Common myeloid progenitor, CD34-positive (primary cell): ENCODE data around the gene GNPAT.

Experiments
- CTCF ChIA-PET: fragments of 350-600 bp; sonication (Branson Sonifier 250); formaldehyde crosslinking; loops from one replicate; lab custom pipeline; 2021; ENCODE audit warnings: antibody characterized with exemption; lab: Charles Lee
- POLR2A ChIA-PET: fragments of 350-600 bp; sonication (Branson Sonifier 250); formaldehyde crosslinking; loops from one replicate; lab custom pipeline; 2021; ENCODE audit warnings: antibody characterized with exemption; lab: Charles Lee
- DNase-seq, 3 donors: peaks; one replicate each; pipeline versions ENCODE4 v3.0.0 to v3.0.0-alpha.2; 2013
- H3K27ac ChIP-seq, 2 experiments: 1 replicate in 1 of 2; 2 replicates in 1 of 2; pipeline ENCODE4 v1.7.0; 2013; ENCODE audit warnings: inconsistent platforms in 2 of 2, low read length in 2 of 2, mild to moderate bottlenecking in 2 of 2, low read depth in 1 of 2, moderate library complexity in 1 of 2; ENCODE audit not compliant: severe bottlenecking in 2 of 2, insufficient read depth in 1 of 2, poor library complexity in 1 of 2
- H3K27me3 ChIP-seq, 5 experiments: replicated peaks in 2 of 5; 1 replicate in 3 of 5; 2 replicates in 2 of 5; pipeline versions ENCODE4 v1.6.1 to v1.7.0; 2013; ENCODE audit warnings: low read length in 4 of 5, mild to moderate bottlenecking in 2 of 5, moderate library complexity in 2 of 5, inconsistent platforms in 1 of 5; ENCODE audit not compliant: insufficient read depth in 5 of 5, control insufficient read depth in 4 of 5
- H3K36me3 ChIP-seq, 4 experiments: 1 replicate in 2 of 4; 2 replicates in 2 of 4; pipeline versions ENCODE4 v1.6.1 to v1.7.0; 2013; ENCODE audit warnings: low read length in 3 of 4, control low read depth in 1 of 4, mild to moderate bottlenecking in 1 of 4; ENCODE audit not compliant: control insufficient read depth in 4 of 4, insufficient read depth in 4 of 4
- H3K4me1 ChIP-seq, 4 experiments: 1 replicate in 3 of 4; 2 replicates in 1 of 4; pipeline versions ENCODE4 v1.6.1 to v1.7.1; 2013; ENCODE audit warnings: low read length in 3 of 4, mild to moderate bottlenecking in 3 of 4, control low read depth in 1 of 4, inconsistent platforms in 1 of 4, moderate library complexity in 1 of 4; ENCODE audit not compliant: control insufficient read depth in 4 of 4, insufficient read depth in 4 of 4; ENCODE audit errors: control extremely low read depth in 1 of 4
- H3K4me3 ChIP-seq, 7 experiments: 1 replicate in 4 of 7; 2 replicates in 3 of 7; pipeline versions ENCODE4 v1.5.1 to v1.7.0; 2013; ENCODE audit warnings: mild to moderate bottlenecking in 7 of 7, low read length in 6 of 7, moderate library complexity in 6 of 7, inconsistent platforms in 2 of 7, low read depth in 2 of 7, control low read depth in 1 of 7; ENCODE audit not compliant: insufficient read depth in 4 of 7, control insufficient read depth in 1 of 7; ENCODE audit errors: extremely low read depth in 1 of 7
- H3K9me3 ChIP-seq, 5 experiments: 1 replicate in 4 of 5; 2 replicates in 1 of 5; pipeline versions ENCODE4 v1.6.1 to v1.7.1; 2013; ENCODE audit warnings: low read length in 4 of 5, mild to moderate bottlenecking in 2 of 5, inconsistent platforms in 1 of 5, low read depth in 1 of 5, moderate library complexity in 1 of 5; ENCODE audit not compliant: control insufficient read depth in 4 of 5, insufficient read depth in 2 of 5; ENCODE audit errors: control extremely low read depth in 1 of 5
- WGBS: methylation state at CpG from one replicate; pipeline ENCODE4 v1.1.5; 2013; ENCODE audit not compliant: insufficient coverage; 5-methylcytosine and 5-hydroxymethylcytosine counted together

The GNPAT gene

DNA sequence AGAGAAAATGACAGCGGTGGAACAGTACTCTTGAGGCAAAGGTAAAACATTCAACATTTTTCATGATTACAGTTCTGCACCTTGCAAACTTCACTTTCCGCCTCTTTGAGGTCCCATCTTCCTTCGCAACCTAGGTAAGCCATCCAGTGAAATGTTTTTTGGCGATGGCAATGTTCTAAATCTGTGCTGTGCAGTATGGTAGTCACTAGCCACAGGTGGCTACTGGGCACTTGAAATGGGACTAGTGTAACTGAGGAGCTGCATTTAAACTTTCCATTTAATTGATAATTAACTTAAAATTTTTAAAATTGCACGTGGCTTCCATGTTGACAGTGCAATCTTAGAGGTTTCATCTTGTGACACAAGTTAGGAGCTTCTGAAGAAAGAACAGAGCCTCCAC is 83.6 kb downstream of the GNPAT start:
- ChIA-PET CTCF (interaction anchor here (0.6 to 1.6 kb wide), 3 partner anchors 8 to 19 kb away, joined by 3 read pairs; no protein-coding TSS in a partner anchor), POLR2A (no interaction called here)
- Histone ChIP-seq H3K27me3 (no peaks in the 10 kb centered on the region), H3K9me3 (no peaks in the 10 kb centered on the region), H3K27ac (no peak overlapping the region), H3K36me3 (no peaks in the 10 kb centered on the region), H3K4me3 (no peak overlapping the region), H3K4me1 (no peaks in the 10 kb centered on the region)
- DNase-seq = no peak
- 100% methylated on average over 3 of the region's 5 CpGs for WGBS

DNA sequence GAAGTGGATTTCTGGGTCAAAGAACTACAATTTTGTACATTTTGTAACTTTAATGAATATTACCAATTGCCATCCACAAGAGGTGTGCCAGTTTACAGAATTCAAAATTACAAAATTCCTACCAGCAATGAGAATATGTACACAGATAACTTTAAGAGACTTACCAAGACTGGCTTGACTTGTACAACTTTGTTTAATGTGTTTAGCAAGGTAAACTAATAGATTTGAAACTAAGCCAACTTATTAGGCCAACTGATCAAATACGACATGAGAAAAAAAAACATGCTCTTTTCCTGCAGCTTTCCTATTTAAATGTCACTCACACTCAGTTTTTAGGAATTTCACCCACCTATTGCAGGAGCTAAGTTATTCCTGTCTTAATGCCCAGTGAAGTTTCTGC is 85.2 kb downstream of the GNPAT start:
- Histone ChIP-seq H3K4me1 (no peaks in the 10 kb centered on the region), H3K27me3 (no peaks in the 10 kb centered on the region), H3K9me3 (no peaks in the 10 kb centered on the region), H3K4me3 (no peak overlapping the region), H3K27ac (no peak overlapping the region), H3K36me3 (peaks cover 0 to 2% (median 0%) of the 10 kb centered on the region in 4 experiments)
- no CpG with 5 or more reads among the region's 1 CpG for WGBS
- POLR2A ChIA-PET = no interaction called here
- DNase-seq = no peak
- CTCF ChIA-PET = interaction anchor here (1.6 kb wide), 1 partner anchor 21 kb away, joined by 3 read pairs; no protein-coding TSS in a partner anchor
